Neural cell (in vitro differentiated cells): ENCODE results near the gene NUP210. TPM values are rescaled to one million over a fixed set of nuclear protein-coding genes. Genes with fewer than 3 reads are reported as not detected.

Experiments
- H2AFZ ChIP-seq: fragments of 200-600, 300-800 bp; sonication (generic), shearing (Covaris generic); 2 replicates; pipeline ENCODE4 v1.6.0; 2014; ENCODE audit warnings: low read depth, mild to moderate bottlenecking, antibody characterized with exemption, low read length, moderate library complexity
- H3F3A ChIP-seq: fragments of 200-600 bp; shearing (Covaris generic); 2 replicates; pipeline ENCODE4 v1.6.1; 2016; ENCODE audit warnings: mild to moderate bottlenecking, moderate library complexity, mixed read lengths, antibody characterized with exemption, low read length; ENCODE audit not compliant: insufficient read depth, poor library complexity, severe bottlenecking
- H3K27ac ChIP-seq: fragments of 200-600, 300-800 bp; sonication (generic), shearing (Covaris generic); 2 replicates; pipeline ENCODE4 v1.5.1; 2014; ENCODE audit warnings: mild to moderate bottlenecking, low read length, moderate library complexity
- H3K27me3 ChIP-seq: fragments of 300-800, 200-600 bp; sonication (generic), shearing (Covaris generic); 2 replicates; pipeline ENCODE4 v1.6.0; 2014; ENCODE audit warnings: mild to moderate bottlenecking, low read depth, low read length, moderate library complexity; ENCODE audit not compliant: insufficient read depth
- H3K36me3 ChIP-seq: fragments of 300-800, 200-600 bp; sonication (generic), shearing (Covaris generic); 2 replicates; pipeline ENCODE4 v1.5.1; 2014; ENCODE audit warnings: mild to moderate bottlenecking, antibody characterized with exemption, low read length, moderate library complexity; ENCODE audit not compliant: insufficient read depth
- H3K4me2 ChIP-seq: fragments of 300-800, 200-600 bp; sonication (generic), shearing (Covaris generic); 2 replicates; pipeline ENCODE4 v1.6.0; 2014; ENCODE audit warnings: mild to moderate bottlenecking, low read length
- H3K4me3 ChIP-seq: fragments of 300-800, 200-600 bp; sonication (generic), shearing (Covaris generic); 2 replicates; pipeline ENCODE4 v1.5.1; 2014; ENCODE audit warnings: mild to moderate bottlenecking, low read length, moderate library complexity
- H3K79me2 ChIP-seq: fragments of 200-600 bp; shearing (Covaris generic); replicated peaks from 2 replicates; pipeline ENCODE4 v1.6.0; 2014; ENCODE audit warnings: mild to moderate bottlenecking, low read length, moderate library complexity; ENCODE audit not compliant: insufficient read depth
- H3K9ac ChIP-seq: fragments of 300-800, 200-600 bp; sonication (generic), shearing (Covaris generic); 2 replicates; pipeline ENCODE4 v1.6.1; 2016; ENCODE audit warnings: mild to moderate bottlenecking, low read length, mixed read lengths
- H3K9me2 ChIP-seq: fragments of 200-600 bp; shearing (Covaris generic); 2 replicates; pipeline ENCODE4 v1.6.1; 2016; ENCODE audit warnings: mild to moderate bottlenecking, low read length, mixed read lengths; ENCODE audit not compliant: insufficient read depth
- H3K9me3 ChIP-seq: fragments of 200-600, 300-800 bp; sonication (generic), shearing (Covaris generic); 2 replicates; pipeline ENCODE4 v1.6.1; 2016; ENCODE audit warnings: mild to moderate bottlenecking, mixed run types, low read length, moderate library complexity, mixed read lengths
- H4K20me1 ChIP-seq: fragments of 200-600 bp; shearing (Covaris generic); 2 replicates; pipeline ENCODE4 v1.6.1; 2016; ENCODE audit warnings: mild to moderate bottlenecking, mixed run types; ENCODE audit not compliant: insufficient read depth
- EP300 ChIP-seq: fragments of 450-650 bp; conservative IDR thresholded peaks from 2 replicates; pipeline ENCODE4 v1.6.1; 2014; ENCODE audit warnings: antibody characterized with exemption, mild to moderate bottlenecking, moderate library complexity; ENCODE audit not compliant: poor library complexity, severe bottlenecking
- EZH2 ChIP-seq: fragments of 200-600, 300-800 bp; shearing (Covaris generic), sonication (generic); IDR thresholded peaks from 2 replicates; pipeline ENCODE4 v1.6.1; 2014; ENCODE audit warnings: antibody characterized with exemption, low read length, borderline replicate concordance, mild to moderate bottlenecking; ENCODE audit not compliant: insufficient read depth, poor library complexity, severe bottlenecking
- MXI1 ChIP-seq: fragments of 450-650 bp; conservative IDR thresholded peaks from 2 replicates; pipeline ENCODE4 v1.6.1; 2014; ENCODE audit warnings: antibody characterized with exemption, mild to moderate bottlenecking; ENCODE audit not compliant: poor library complexity, severe bottlenecking
- POLR2AphosphoS5 ChIP-seq: IDR thresholded peaks from 2 replicates; pipeline ENCODE4 v1.6.1; 2012
- RAD21 ChIP-seq: fragments of 450-650 bp; conservative IDR thresholded peaks from 2 replicates; pipeline ENCODE4 v1.6.1; 2014; ENCODE audit warnings: antibody characterized with exemption, mild to moderate bottlenecking, moderate library complexity
- SMC3 ChIP-seq: fragments of 450-650 bp; conservative IDR thresholded peaks from 2 replicates; pipeline ENCODE4 v1.6.1; 2014; ENCODE audit warnings: antibody characterized with exemption, mild to moderate bottlenecking, moderate library complexity; ENCODE audit not compliant: poor library complexity
- TAF1 ChIP-seq: IDR thresholded peaks from 2 replicates; pipeline ENCODE4 v1.6.1; 2012; ENCODE audit warnings: low read depth
- polyA plus RNA-seq: library from polyadenylated mRNA; depleted of rRNA; stranded (reverse); fragments of >200 nt; gene quantifications from 2 replicates; pipeline ENCODE4 v1.2.3, GENCODE V29; 2014
- TF ChIP-seq, protein P1 (sequence below): fragments of 450-650 bp; IDR thresholded peaks from 2 replicates; pipeline ENCODE4 v1.5.1; 2014; ENCODE audit warnings: antibody characterized with exemption, mild to moderate bottlenecking, moderate library complexity; ENCODE audit not compliant: poor library complexity, severe bottlenecking
- TF ChIP-seq, protein P2 (sequence below): IDR thresholded peaks from 2 replicates; pipeline ENCODE4 v1.6.1; 2012; ENCODE audit warnings: borderline replicate concordance

NUP210 gene
- polyA plus RNA-seq, 1 donor from 2014 or later, result 8.2 TPM

DNA sequence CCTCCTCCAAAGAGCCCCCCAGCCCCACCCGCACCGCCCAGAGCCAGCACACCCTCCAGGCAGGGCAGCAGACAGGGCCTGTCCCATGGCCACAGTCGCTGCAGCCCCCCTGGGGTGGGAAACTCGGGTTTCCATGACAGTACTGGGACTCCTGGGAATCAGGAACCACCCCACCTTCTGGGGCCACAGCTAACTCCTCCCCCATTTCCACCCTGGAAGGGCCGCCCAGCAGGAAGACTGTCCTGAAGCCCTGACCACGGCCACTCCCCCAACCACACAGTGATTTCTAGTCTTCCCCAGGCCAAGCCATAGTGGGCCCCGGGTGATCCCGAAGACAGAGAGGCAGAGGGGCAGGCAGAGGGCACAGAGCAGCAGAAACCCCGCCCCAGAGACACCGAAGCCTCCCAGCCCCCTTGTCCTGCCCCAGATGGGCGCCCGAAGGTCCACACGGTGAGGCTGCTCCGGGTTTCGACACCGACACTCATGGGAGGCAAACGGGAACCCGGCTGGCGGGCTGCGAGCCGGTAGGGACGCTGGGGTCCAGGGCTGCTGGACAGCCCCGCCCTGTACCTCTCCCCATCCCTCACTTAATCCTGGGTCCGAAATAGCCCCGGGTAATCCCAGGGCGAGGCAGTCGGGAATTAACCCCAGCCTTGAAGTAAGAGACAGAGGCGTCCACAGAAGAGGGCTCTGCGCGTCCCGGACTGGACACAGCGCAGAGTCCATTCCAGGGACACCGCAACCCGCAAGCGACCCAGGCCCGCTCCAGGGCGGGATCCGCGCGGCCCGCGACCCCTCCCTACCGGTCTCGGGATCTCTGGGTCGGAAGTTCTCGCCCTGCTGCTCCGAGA, 138.4 kb downstream of the NUP210 start:
- Histone ChIP-seq H4K20me1 (no peaks in the 10 kb centered on the region), H3K9me3 (peaks cover 11% of the 10 kb centered on the region), H3K79me2 (no peaks in the 10 kb centered on the region), H3K4me2 (no peak overlapping the region), H3F3A (no peaks in the 10 kb centered on the region), H2AFZ (no peak overlapping the region), H3K4me3 (peak overlapping the region; percentile 68), H3K27me3 (peaks cover 34% of the 10 kb centered on the region), H3K36me3 (no peaks in the 10 kb centered on the region), H3K9ac (peak overlapping the region; percentile 23), H3K27ac (no peak overlapping the region), H3K9me2 (no peaks in the 10 kb centered on the region)
- TF ChIP-seq, protein P1, sequence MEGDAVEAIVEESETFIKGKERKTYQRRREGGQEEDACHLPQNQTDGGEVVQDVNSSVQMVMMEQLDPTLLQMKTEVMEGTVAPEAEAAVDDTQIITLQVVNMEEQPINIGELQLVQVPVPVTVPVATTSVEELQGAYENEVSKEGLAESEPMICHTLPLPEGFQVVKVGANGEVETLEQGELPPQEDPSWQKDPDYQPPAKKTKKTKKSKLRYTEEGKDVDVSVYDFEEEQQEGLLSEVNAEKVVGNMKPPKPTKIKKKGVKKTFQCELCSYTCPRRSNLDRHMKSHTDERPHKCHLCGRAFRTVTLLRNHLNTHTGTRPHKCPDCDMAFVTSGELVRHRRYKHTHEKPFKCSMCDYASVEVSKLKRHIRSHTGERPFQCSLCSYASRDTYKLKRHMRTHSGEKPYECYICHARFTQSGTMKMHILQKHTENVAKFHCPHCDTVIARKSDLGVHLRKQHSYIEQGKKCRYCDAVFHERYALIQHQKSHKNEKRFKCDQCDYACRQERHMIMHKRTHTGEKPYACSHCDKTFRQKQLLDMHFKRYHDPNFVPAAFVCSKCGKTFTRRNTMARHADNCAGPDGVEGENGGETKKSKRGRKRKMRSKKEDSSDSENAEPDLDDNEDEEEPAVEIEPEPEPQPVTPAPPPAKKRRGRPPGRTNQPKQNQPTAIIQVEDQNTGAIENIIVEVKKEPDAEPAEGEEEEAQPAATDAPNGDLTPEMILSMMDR, result no peak
- TF ChIP-seq EP300 (no peak), TAF1 (no peak), MXI1 (no peak), RAD21 (no peak), POLR2AphosphoS5 (no peak), SMC3 (no peak)
- TF ChIP-seq, protein P2, sequence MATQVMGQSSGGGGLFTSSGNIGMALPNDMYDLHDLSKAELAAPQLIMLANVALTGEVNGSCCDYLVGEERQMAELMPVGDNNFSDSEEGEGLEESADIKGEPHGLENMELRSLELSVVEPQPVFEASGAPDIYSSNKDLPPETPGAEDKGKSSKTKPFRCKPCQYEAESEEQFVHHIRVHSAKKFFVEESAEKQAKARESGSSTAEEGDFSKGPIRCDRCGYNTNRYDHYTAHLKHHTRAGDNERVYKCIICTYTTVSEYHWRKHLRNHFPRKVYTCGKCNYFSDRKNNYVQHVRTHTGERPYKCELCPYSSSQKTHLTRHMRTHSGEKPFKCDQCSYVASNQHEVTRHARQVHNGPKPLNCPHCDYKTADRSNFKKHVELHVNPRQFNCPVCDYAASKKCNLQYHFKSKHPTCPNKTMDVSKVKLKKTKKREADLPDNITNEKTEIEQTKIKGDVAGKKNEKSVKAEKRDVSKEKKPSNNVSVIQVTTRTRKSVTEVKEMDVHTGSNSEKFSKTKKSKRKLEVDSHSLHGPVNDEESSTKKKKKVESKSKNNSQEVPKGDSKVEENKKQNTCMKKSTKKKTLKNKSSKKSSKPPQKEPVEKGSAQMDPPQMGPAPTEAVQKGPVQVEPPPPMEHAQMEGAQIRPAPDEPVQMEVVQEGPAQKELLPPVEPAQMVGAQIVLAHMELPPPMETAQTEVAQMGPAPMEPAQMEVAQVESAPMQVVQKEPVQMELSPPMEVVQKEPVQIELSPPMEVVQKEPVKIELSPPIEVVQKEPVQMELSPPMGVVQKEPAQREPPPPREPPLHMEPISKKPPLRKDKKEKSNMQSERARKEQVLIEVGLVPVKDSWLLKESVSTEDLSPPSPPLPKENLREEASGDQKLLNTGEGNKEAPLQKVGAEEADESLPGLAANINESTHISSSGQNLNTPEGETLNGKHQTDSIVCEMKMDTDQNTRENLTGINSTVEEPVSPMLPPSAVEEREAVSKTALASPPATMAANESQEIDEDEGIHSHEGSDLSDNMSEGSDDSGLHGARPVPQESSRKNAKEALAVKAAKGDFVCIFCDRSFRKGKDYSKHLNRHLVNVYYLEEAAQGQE, result no peak

DNA sequence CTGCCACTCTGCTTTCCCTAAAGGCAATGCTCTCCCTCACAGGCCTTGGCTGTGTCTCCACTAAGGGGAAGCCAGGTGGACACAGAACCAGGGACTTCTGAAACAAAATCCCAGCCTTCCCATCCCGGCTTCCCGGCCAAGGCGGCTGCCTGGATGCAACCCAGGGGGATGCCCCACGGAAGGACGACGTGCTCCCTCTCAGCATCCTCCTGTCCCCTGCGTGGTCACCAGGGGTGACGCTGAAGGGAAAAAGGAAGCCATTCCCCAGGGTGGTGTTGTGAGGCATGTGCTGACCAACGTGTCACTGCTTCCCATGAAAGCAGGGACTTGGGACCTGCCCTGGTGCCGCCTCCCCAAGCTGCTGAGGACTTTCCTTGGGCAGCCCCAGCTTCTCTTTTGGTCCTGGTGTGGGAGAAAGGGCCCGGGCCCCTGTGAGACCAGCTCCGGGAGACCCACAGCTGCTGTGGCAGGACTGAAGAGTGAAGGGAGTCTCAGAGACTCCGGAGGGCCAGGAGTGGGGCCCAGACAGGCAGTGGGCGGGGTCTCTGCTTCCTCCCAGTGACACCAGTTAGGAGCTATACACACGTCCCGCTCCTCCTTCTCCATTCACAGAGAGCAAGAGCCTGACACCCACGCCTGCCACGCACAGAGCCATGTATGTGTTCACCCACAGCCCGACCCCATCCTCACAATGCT, 139.2 kb downstream of the NUP210 start:
- Histone ChIP-seq H3K9me2 (no peaks in the 10 kb centered on the region), H3K4me2 (no peak overlapping the region), H2AFZ (no peak overlapping the region), H3K27ac (no peak overlapping the region), H3K9ac (no peak overlapping the region), H3K36me3 (no peaks in the 10 kb centered on the region), H3K4me3 (no peak overlapping the region), H3K27me3 (peaks cover 34% of the 10 kb centered on the region), H3K79me2 (no peaks in the 10 kb centered on the region), H3K9me3 (peaks cover 11% of the 10 kb centered on the region), H4K20me1 (no peaks in the 10 kb centered on the region), H3F3A (no peaks in the 10 kb centered on the region)
- TF ChIP-seq TAF1, result no peak
- TF ChIP-seq EZH2, result no peak
- TF ChIP-seq EP300, result no peak
- TF ChIP-seq MXI1, result no peak
- TF ChIP-seq RAD21, result no peak
- TF ChIP-seq POLR2AphosphoS5, result no peak
- TF ChIP-seq, protein P2, result no peak
- TF ChIP-seq SMC3, result no peak
- TF ChIP-seq, protein P1, result no peak
